ENCODE results near the gene MAP2. TPM values are rescaled to one million over a fixed set of nuclear protein-coding genes. Genes with fewer than 3 reads are reported as not detected.

The MAP2 gene
- total and polyA plus RNA-seq, 7 donors: 0.72 to 6.5 (median 1.8) TPM

DNA sequence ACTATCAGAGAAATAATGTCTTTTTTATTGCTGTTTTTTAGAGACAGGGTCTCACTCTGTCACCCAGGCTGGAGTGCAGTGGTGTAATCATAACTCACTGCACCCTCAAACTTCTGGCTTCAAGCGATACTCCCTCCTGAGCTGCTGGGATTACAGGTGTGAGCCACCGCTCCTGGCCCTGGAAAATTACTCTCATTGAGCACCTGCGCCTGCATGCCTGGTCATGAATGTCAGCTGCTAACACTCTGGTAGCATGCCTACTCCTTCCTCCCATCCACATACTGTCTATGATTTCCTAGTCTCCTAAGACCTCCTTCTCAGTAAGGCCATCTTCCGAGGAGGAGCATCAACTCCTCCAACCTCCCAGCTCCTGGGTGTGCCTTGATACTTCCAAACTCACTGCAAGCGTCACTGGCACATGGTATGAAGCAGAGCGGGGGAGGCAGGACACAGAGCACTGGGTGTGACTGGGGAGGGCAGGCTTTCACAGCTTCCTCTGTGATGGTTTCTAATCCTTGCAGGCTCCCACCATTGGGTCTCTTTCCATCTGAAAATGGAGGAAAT, 1.6 kb upstream of the MAP2 start:
- H3K27me3 ChIP-seq (ENCODE audit: insufficient read depth in 3 of 3, low read length in 2 of 3): peaks cover 0 to 19% (median 0%) of the 10 kb centered on the region in 3 donors
- no peak for ATAC-seq
- 78 to 85% (median 83%) methylated on average over 6 of the region's 6 CpGs for WGBS, 3 donors
- no peak overlapping the region for H3K27ac ChIP-seq
- H3K4me1 ChIP-seq: peaks cover 4% of the 10 kb centered on the region
- DNase-seq: peak in 1 of 2 donors; percentile 10
- H3K36me3 ChIP-seq (ENCODE audit: insufficient read depth in 1 of 2, low read depth in 1 of 2): no peaks in the 10 kb centered on the region
- TF ChIP-seq, protein P1, sequence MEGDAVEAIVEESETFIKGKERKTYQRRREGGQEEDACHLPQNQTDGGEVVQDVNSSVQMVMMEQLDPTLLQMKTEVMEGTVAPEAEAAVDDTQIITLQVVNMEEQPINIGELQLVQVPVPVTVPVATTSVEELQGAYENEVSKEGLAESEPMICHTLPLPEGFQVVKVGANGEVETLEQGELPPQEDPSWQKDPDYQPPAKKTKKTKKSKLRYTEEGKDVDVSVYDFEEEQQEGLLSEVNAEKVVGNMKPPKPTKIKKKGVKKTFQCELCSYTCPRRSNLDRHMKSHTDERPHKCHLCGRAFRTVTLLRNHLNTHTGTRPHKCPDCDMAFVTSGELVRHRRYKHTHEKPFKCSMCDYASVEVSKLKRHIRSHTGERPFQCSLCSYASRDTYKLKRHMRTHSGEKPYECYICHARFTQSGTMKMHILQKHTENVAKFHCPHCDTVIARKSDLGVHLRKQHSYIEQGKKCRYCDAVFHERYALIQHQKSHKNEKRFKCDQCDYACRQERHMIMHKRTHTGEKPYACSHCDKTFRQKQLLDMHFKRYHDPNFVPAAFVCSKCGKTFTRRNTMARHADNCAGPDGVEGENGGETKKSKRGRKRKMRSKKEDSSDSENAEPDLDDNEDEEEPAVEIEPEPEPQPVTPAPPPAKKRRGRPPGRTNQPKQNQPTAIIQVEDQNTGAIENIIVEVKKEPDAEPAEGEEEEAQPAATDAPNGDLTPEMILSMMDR (IDR thresholded peaks at IDR 0.05): no peak
- H3K9me3 ChIP-seq: no peaks in the 10 kb centered on the region
- intact Hi-C loops (cut with DNase I): loop anchor here in 1 of 2 donors (5.0 kb wide), 1 partner anchor 135 kb away; no protein-coding TSS in a partner anchor
- H3K4me3 ChIP-seq: no peak overlapping the region

GRCh38 chr2:209424199-209424701, 403 bp downstream of the MAP2 start:
- TF ChIP-seq, protein P1 (IDR thresholded peaks at IDR 0.05): no peak
- peaks cover 0 to 19% (median 0%) of the 10 kb centered on the region in 3 donors for H3K27me3 ChIP-seq (ENCODE audit: insufficient read depth in 3 of 3, low read length in 2 of 3)
- peaks cover 4% of the 10 kb centered on the region for H3K4me1 ChIP-seq
- H3K4me3 ChIP-seq: peak overlapping the region; percentile 64
- 0 to 1% (median 1%) methylated on average over 28 of the region's 28 CpGs for WGBS, 3 donors
- no peaks in the 10 kb centered on the region for H3K36me3 ChIP-seq (ENCODE audit: insufficient read depth in 1 of 2, low read depth in 1 of 2)
- peak in 1 of 4 donors; percentile 36 for ATAC-seq
- no peaks in the 10 kb centered on the region for H3K9me3 ChIP-seq
- intact Hi-C loops (cut with DNase I): loop anchor here in 1 of 2 donors (5.0 kb wide), 1 partner anchor 133 kb away; no protein-coding TSS in a partner anchor
- DNase-seq: peak; percentile 14 to 42
- H3K27ac ChIP-seq: no peak overlapping the region

DNA sequence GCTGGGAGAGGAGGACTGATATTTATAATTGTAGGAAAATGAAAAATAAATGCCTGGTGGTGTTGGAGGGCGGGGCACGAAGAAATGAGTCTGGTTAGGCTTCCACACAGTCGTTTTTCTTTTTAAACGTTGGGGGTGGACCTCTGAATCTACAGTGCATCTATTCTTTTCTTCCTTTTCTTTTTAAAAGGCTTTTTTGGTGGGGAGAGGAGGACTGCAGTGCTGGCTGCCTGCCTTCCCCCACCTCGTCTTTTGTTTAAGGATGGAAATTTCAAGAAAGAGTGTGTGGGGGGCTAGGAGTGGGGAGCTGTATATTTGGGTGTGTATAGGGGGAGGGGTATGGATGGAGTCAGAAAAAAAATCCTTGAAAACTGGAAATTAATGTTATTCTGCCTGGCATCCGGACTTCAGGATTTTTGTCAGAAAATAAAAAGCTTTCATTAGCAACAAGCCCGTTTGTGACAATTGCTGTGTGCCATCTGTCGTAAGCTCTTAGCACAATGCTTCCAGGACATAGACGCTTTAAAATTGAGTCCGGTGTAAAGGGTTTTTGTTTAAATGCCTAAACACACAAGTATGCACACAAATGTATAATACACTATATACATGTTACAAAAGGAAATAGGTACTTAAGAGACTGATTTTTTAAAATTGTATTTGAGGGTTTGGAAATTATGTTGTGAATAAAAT, 1.1 kb downstream of the MAP2 start:
- 1 to 3% (median 2%) methylated on average over 10 of the region's 10 CpGs for WGBS, 3 donors
- no peak for DNase-seq
- Histone ChIP-seq H3K4me3 (peak overlapping the region; percentile 64), H3K27me3 (ENCODE audit: insufficient read depth in 3 of 3, low read length in 2 of 3) (peaks cover 0 to 19% (median 0%) of the 10 kb centered on the region in 3 donors), H3K4me1 (peaks cover 4% of the 10 kb centered on the region), H3K9me3 (no peaks in the 10 kb centered on the region), H3K27ac (no peak overlapping the region), H3K36me3 (ENCODE audit: insufficient read depth in 1 of 2, low read depth in 1 of 2) (no peaks in the 10 kb centered on the region)
- ATAC-seq: no peak
- intact Hi-C loops (cut with DNase I): loop anchor here in 1 of 2 donors (5.0 kb wide), 1 partner anchor 132 kb away; no protein-coding TSS in a partner anchor
- TF ChIP-seq, protein P1 (IDR thresholded peaks at IDR 0.05): no peak

- intact Hi-C loops (cut with DNase I): no loop called here
- no peak overlapping the region for H3K27ac ChIP-seq
- no peak for DNase-seq
Observed at GRCh38 chr2:209425471-209426071, 1.7 kb downstream of the MAP2 start.

More at GRCh38 chr2:209425471-209426071, 1.7 kb downstream of the MAP2 start:
- WGBS, 3 donors: 41 to 49% (median 46%) methylated on average over 2 of the region's 2 CpGs
- ATAC-seq: no peak
- no peaks in the 10 kb centered on the region for H3K9me3 ChIP-seq
- TF ChIP-seq, protein P1 (IDR thresholded peaks at IDR 0.05): peak; percentile 35
- peak overlapping the region; percentile 64 for H3K4me3 ChIP-seq
- H3K27me3 ChIP-seq (ENCODE audit: insufficient read depth in 3 of 3, low read length in 2 of 3): peaks cover 0 to 19% (median 0%) of the 10 kb centered on the region in 3 donors
- H3K4me1 ChIP-seq: peaks cover 4% of the 10 kb centered on the region
- no peaks in the 10 kb centered on the region for H3K36me3 ChIP-seq (ENCODE audit: insufficient read depth in 1 of 2, low read depth in 1 of 2)

All from psoas muscle (tissue), 8 donors.